HS-5 (cell line): ENCODE results near the gene KCND3.
"Not testable (repeated sequence)": the region's sequence is repeated elsewhere in the genome, so short reads cannot be mapped to it uniquely, and the experiment has no call there.

Source experiments
- DNase-seq: peaks from one replicate; pipeline ENCODE4 v3.0.0-alpha.2; 2012; ENCODE audit warnings: low read depth

Gene KCND3

GRCh38 chr1:111812306-111812705 lies 177.2 kb downstream of the KCND3 start:
- no peak for DNase-seq

- DNase-seq, result no peak
Observed at GRCh38 chr1:111811891-111812290, 177.6 kb downstream of the KCND3 start.

GRCh38 chr1:111805251-111805650 lies 184.2 kb downstream of the KCND3 start:
- no peak for DNase-seq

GRCh38 chr1:111804776-111805175 lies 184.7 kb downstream of the KCND3 start:
- DNase-seq, result no peak

GRCh38 chr1:111803951-111804350 lies 185.5 kb downstream of the KCND3 start:
- no peak for DNase-seq

- DNase-seq, result no peak
Observed at GRCh38 chr1:111802984-111803383, 186.5 kb downstream of the KCND3 start.

- no peak for DNase-seq
Observed at GRCh38 chr1:111802110-111802509, 187.4 kb downstream of the KCND3 start.

GRCh38 chr1:111801071-111801850 lies 188.2 kb downstream of the KCND3 start:
- no peak for DNase-seq

GRCh38 chr1:111799722-111800121 lies 189.7 kb downstream of the KCND3 start:
- not testable (repeated sequence) for DNase-seq

GRCh38 chr1:111798580-111798979 lies 190.9 kb downstream of the KCND3 start:
- no peak for DNase-seq

- no peak for DNase-seq
Observed at GRCh38 chr1:111795401-111795800, 194.1 kb downstream of the KCND3 start.

GRCh38 chr1:111793923-111794322 lies 195.5 kb downstream of the KCND3 start:
- no peak for DNase-seq

- no peak for DNase-seq
Observed at GRCh38 chr1:111792249-111792648, 197.2 kb downstream of the KCND3 start.

GRCh38 chr1:111791776-111792175 lies 197.7 kb downstream of the KCND3 start:
- DNase-seq, result no peak

GRCh38 chr1:111789666-111790316 lies 199.7 kb downstream of the KCND3 start:
- no peak for DNase-seq

GRCh38 chr1:111789142-111789541 lies 200.3 kb downstream of the KCND3 start:
- DNase-seq, result no peak

GRCh38 chr1:111786669-111787207 lies 202.7 kb downstream of the KCND3 start:
- no peak for DNase-seq

GRCh38 chr1:111784273-111784901 lies 205.1 kb downstream of the KCND3 start:
- no peak for DNase-seq

GRCh38 chr1:111779546-111779945 lies 209.9 kb downstream of the KCND3 start:
- DNase-seq, result no peak

- DNase-seq, result peak; percentile 49
Observed at GRCh38 chr1:111778541-111779051, 210.9 kb downstream of the KCND3 start.

GRCh38 chr1:111778066-111778465 lies 211.4 kb downstream of the KCND3 start:
- no peak for DNase-seq

- no peak for DNase-seq
Observed at GRCh38 chr1:111777301-111777700, 212.2 kb downstream of the KCND3 start.

- DNase-seq, result no peak
Observed at GRCh38 chr1:111776861-111777260, 212.6 kb downstream of the KCND3 start.
